ENCODE results near the gene DSG3.

GRCh38 chr18:31469629-31470028, 22.1 kb downstream of the DSG3 start:
- TF ChIP-seq, protein P1, sequence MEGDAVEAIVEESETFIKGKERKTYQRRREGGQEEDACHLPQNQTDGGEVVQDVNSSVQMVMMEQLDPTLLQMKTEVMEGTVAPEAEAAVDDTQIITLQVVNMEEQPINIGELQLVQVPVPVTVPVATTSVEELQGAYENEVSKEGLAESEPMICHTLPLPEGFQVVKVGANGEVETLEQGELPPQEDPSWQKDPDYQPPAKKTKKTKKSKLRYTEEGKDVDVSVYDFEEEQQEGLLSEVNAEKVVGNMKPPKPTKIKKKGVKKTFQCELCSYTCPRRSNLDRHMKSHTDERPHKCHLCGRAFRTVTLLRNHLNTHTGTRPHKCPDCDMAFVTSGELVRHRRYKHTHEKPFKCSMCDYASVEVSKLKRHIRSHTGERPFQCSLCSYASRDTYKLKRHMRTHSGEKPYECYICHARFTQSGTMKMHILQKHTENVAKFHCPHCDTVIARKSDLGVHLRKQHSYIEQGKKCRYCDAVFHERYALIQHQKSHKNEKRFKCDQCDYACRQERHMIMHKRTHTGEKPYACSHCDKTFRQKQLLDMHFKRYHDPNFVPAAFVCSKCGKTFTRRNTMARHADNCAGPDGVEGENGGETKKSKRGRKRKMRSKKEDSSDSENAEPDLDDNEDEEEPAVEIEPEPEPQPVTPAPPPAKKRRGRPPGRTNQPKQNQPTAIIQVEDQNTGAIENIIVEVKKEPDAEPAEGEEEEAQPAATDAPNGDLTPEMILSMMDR (conservative IDR thresholded peaks at IDR 0.05; ENCODE audit: low read length), result no peak
- TF ChIP-seq EZH2phosphoT487 (IDR thresholded peaks at IDR 0.05; ENCODE audit: borderline replicate concordance), result no peak

All from Loucy (cell line).